ENCODE data around the gene CLEC2A.
"Not testable (repeated sequence)": the region's sequence is repeated elsewhere in the genome, so short reads cannot be mapped to it uniquely, and the experiment has no call there.

The CLEC2A gene

DNA sequence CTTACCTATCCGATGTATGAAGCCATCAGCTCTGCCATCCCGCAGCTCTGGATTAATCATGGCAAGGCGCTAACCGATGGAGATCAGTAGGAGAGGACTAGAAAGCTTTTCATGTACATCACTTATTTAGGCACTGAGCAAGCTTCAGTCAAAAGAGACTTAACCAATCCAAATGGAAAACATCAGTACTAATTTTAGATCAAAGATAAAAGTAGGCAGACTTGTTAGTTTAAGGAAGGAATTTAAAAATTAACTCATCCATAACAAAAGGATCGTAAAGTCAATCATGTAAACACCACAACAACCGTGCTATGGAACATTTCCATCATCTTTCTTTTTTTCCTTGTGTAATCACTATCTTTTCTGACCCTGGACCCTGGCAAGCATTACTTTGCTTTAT is at the start of gene CLEC2A:
Gene CLEC2A (minus strand): TSS at position 101 of the 400 bp plus-strand sequence. CDS start 41 bp downstream, at position 60.
- DNase-seq = no peak

- no peak for DNase-seq
Observed at GRCh38 chr12:9980126-9980525, 48.0 kb upstream of the CLEC2A start.

- no peak for DNase-seq
Observed at GRCh38 chr12:9977916-9978315, 45.7 kb upstream of the CLEC2A start.

GRCh38 chr12:9976626-9977025 is 44.5 kb upstream of the CLEC2A start:
- DNase-seq = not testable (repeated sequence)

- no peak for DNase-seq
Observed at GRCh38 chr12:9975614-9976013, 43.4 kb upstream of the CLEC2A start.

DNA sequence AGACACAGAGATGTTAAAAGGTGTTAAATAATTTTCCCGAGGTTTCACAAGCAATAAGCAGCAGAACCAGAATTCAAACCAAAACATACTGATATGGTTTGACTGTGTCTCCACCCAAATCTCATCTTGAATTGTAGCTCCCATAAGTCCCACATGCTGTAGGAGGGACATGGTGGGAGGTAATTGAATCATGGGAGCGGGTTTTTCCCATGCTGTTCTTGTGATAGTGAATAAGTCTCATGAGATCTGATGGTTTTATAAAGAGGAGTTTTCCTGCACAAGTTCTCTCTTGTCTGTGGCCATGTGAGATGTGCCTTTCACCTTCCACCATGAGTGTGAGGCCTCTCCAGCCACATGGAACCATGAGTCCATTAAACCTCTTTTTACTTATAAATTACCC is 42.6 kb upstream of the CLEC2A start:
- DNase-seq = not testable (repeated sequence)

GRCh38 chr12:9973949-9974348 is 41.8 kb upstream of the CLEC2A start:
- no peak for DNase-seq

- no peak for DNase-seq
Observed at GRCh38 chr12:9971181-9971580, 39.0 kb upstream of the CLEC2A start, which contains the start of gene CLEC12A. TSS of gene CLEC12A (plus strand) at chr12:9971409. CDS start at chr12:9971597, 188 bp downstream.

DNA sequence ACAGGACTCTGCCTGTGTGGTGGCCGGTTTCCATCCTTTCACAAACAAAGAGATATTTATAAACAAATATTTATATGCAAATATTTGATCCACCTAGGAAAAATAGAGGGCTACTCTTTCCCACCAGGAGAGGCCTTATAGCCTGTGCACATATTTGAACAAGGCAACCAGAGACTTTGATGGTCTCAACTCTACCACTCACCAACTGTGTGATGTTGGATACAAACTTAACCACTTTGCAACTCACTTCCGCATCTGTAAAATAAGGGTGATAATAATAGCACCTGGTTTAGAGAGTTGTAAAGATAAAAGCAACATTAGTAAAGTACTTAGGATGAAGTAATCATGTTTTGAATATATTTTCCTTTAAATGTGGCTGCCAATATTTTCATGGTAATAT is 37.5 kb upstream of the CLEC2A start:
- no peak for DNase-seq

DNA sequence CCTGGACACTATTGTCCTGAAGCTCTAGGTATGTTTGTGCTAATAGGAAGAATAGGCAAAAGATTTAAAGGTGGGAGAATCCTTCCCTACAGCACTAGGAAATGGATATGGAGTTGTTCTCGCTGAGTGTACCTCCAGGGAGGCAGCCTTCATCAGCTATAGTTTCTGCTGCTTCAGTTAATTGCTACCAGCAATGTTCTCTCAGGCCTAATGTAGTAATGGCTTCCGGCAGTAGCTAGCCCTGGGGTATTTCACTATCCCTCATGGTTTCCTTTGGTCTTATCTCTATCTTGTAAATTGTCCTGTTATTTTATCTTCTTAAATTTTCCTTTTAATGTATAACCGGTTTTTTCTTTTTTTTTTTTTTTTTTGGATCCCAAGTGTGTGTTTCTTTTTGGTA is 29.7 kb upstream of the CLEC2A start:
- DNase-seq = no peak

DNA sequence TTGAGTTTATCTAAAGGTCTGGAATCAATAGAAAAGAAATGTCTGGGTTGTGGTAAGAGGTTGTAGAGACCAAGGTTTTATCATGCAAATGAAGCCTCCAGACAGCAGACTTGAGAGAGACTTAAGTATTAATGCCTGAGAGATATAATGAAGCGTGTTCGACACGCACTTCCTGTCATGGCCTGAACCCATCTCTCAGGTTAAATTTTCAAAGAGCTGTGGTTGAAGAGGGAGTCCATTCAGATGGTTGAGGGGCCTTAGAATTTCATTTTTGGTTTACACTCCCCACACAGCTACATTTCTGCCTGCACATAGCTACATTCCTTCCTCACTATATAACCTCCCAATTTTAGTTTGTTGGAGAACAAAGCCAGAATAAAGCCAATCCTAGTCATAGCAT is 28.9 kb upstream of the CLEC2A start:
- no peak for DNase-seq

DNA sequence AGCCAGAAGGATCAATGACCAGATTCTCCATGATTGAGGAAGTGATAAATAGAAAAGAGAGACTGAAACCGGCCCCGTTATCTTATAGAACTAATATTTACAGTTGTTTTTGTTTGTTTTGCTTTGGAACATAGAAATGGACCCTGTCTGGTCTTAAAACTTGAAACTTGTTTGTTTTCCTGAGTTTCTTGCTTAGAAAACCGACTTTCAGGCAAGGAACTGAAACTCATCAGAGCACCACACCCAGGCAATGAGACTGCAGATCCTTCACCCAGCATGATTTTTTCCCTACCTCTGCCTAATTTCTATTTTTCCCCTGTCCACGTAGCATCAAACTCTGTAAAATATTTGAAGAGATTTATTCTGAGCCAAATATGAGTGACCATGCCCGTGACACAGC is 28.4 kb upstream of the CLEC2A start:
- no peak for DNase-seq

- DNase-seq = peak; percentile 21
Observed at GRCh38 chr12:9957834-9958233, 25.7 kb upstream of the CLEC2A start.

GRCh38 chr12:9952954-9953729 is 21.0 kb upstream of the CLEC2A start:
- not testable (repeated sequence) for DNase-seq

DNA sequence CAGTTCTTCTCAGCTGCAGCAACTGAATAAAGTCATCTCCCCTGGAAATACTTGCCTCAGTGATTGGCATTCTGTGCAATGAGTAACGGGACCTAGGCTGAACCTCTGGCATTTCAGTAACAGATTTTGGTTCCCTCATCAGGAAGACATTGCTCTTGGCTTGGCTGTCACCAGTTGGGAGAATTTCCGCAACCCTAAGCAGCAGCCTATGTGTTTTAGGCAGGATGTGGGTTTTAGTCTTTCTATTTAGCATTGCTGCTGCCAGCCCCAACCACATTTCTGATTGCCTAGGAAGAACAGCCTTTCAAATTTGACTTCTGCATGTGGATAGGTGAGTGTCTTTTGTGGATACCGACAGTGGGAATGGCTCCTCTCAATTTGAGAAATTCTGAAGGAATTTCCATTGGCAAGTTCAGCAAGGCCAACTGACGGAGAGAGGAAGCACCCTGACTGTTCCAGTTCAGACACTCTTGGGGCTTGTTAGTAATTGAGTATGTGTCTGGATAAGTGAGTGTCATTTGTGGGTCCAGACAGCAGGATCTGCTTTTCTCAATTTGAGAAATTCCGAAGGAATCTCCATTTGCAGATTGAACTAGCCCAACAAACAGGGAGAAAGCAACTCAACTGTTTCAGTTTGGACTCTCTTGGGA is 19.0 kb upstream of the CLEC2A start:
- DNase-seq = peak; percentile 64

DNA sequence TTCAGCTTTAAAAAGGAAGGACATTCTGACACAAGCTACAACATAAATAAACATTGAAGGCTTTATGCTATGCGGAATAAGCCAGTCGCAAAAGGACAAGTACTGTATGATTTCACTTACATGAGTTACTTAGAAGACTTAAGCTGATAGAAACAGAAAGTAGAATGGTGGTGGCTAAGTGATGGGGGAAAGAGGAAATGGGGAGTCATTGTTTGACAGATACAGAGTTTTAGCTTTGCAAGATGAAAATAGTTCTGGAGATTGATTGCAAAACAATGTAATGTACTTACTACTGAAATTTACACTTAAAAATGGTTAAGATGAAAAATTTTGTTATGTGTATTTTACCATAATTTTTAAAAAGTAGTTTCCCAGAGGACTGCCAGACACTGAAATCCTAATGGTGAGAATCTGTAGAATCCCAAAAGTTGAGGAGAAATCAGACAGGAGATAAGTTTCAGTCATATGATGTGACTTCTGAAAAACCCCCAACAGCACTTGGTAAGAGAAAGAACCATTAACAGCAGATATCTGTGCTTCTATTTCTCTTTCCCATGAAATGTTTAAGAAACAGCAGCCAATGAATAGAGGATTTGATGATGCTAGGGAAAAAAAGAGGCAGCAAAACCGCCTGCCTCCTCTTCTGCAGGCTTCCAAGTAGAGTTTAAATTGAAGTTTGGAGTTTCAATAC is 16.6 kb upstream of the CLEC2A start:
- DNase-seq = peak; percentile 72

- DNase-seq = no peak
Observed at GRCh38 chr12:9947674-9948073, 15.5 kb upstream of the CLEC2A start.

GRCh38 chr12:9944391-9944790 is 12.2 kb upstream of the CLEC2A start:
- DNase-seq = no peak

DNA sequence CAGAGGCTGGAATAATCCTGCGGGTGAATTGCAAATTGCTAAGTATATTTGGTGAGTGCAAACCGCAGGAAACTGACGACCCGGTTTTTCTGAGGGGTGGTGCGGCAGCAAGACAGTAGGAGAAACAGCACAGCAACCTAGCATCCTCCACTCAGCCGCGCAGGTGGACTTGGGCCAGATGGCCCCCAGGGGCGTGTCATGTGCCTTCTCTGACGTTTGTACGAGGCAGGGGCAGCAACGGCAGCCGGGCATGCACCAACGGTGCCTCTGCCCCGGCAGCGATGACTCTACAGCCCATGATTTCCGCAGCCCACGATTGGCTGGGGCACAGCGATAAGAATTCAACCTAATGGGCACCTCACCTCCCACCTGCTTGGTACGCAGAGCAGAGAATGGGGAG is 11.1 kb upstream of the CLEC2A start:
- DNase-seq = no peak

GRCh38 chr12:9941838-9942237 is 9.7 kb upstream of the CLEC2A start:
- no peak for DNase-seq

DNA sequence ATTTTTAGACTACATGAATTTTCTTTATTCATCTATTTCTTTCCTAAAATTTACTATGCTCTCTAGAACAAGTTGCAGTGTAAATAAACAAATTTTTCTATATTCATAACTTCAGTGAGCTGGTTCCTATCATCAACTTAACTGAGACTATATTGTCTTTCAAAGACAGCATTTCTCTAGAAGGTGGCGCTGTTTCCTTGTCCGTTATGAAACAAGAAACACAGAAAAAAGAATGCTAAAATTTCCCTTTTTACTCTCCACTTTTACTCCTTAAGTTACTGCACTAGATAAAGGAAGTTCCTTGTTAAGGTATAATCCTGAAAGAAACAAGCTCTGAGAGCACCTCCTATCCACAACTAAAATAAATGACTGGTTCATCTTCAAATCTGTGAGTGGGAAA is 8.2 kb upstream of the CLEC2A start:
- DNase-seq = peak; percentile 25

GRCh38 chr12:9936591-9936990 is 4.4 kb upstream of the CLEC2A start:
- DNase-seq = no peak

GRCh38 chr12:9935026-9935425 is 2.9 kb upstream of the CLEC2A start:
- DNase-seq = no peak

- DNase-seq = no peak
Observed at GRCh38 chr12:9933958-9934357, 1.8 kb upstream of the CLEC2A start.
